ENCODE data around the gene SLC22A31. TPM values are rescaled to one million over a fixed set of nuclear protein-coding genes. Genes with fewer than 3 reads are reported as not detected.
"Not testable (repeated sequence)": the region's sequence is repeated elsewhere in the genome, so short reads cannot be mapped to it uniquely, and the experiment has no call there.

Gene SLC22A31
- total RNA-seq, 3 donors from 2014 or later (not counting 1 experiment from before 2014, with no cell fraction given) = 0.75 TPM; not detected in 2

DNA sequence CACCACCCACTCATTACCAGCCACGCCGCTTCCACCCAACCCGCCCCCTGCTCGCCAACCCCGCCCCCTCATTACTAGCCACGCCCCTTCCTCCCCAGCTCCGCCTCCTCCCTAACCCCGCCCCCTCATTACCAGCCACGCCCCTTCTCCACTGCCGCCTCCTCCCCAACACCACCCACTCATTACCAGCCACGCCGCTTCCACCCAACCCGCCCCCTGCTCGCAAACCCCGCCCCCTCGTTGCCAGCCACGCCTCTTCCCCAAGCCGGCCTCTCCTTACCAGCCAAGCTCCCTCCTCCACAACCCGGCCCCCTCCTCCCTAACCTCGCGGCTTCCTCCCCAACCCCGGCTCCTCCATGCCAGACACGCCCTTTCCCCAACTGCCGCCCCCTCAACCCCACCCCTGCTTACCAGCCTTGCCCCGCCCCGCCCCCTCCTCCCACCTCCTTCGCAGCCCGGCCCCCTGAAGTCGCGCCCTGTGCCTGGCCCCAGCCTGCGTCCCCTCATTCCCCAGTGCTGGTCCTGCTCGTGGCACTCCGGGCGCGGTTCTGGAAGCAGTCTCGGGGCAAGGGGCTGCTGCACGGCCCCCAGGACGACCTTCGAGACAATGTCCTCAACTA lies 7.3 kb downstream of the SLC22A31 start:
- no peak overlapping the region for H3K27ac ChIP-seq (ENCODE audit: low read length)
- peaks cover 10% of the 10 kb centered on the region for H3K4me1 ChIP-seq (ENCODE audit: control insufficient read depth, insufficient read depth, low read length)
- H3K36me3 ChIP-seq (ENCODE audit: control insufficient read depth, insufficient read depth, low read length) = no peaks in the 10 kb centered on the region
- H3K4me1 Mint-ChIP-seq = peaks cover 0 to 6% of the 10 kb centered on the region in 2 donors
- peak in 1 of 3 donors; percentile 57 for ATAC-seq
- no peak for DNase-seq
- H3K27me3 ChIP-seq (ENCODE audit: control insufficient read depth, insufficient read depth, low read length) = no peaks in the 10 kb centered on the region
- H3K27me3 Mint-ChIP-seq (ENCODE audit: low read depth in 2 of 2) = no peaks in the 10 kb centered on the region
- no peak overlapping the region for H3K4me3 ChIP-seq (ENCODE audit: low read length)
- H3K27ac Mint-ChIP-seq = peak overlapping the region in 1 of 2 donors; percentile 47
- peak overlapping the region; percentile 37 for H3K4me3 Mint-ChIP-seq
- no peaks in the 10 kb centered on the region for H3K9me3 ChIP-seq (ENCODE audit: control insufficient read depth, insufficient read depth, low read length)
- TF ChIP-seq, protein P1, sequence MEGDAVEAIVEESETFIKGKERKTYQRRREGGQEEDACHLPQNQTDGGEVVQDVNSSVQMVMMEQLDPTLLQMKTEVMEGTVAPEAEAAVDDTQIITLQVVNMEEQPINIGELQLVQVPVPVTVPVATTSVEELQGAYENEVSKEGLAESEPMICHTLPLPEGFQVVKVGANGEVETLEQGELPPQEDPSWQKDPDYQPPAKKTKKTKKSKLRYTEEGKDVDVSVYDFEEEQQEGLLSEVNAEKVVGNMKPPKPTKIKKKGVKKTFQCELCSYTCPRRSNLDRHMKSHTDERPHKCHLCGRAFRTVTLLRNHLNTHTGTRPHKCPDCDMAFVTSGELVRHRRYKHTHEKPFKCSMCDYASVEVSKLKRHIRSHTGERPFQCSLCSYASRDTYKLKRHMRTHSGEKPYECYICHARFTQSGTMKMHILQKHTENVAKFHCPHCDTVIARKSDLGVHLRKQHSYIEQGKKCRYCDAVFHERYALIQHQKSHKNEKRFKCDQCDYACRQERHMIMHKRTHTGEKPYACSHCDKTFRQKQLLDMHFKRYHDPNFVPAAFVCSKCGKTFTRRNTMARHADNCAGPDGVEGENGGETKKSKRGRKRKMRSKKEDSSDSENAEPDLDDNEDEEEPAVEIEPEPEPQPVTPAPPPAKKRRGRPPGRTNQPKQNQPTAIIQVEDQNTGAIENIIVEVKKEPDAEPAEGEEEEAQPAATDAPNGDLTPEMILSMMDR (IDR thresholded peaks at IDR 0.05) = no peak
- intact Hi-C loops (cut with micrococcal nuclease) = loop anchor here (2.0 kb wide), 1 partner anchor 22 kb away; the partner anchor contains the start of gene CDH15
- WGBS (ENCODE audit: insufficient coverage) = 33% methylated on average over 31 of the region's 39 CpGs
- H3K9me3 Mint-ChIP-seq = no peaks in the 10 kb centered on the region
- no peaks in the 10 kb centered on the region for H3K36me3 Mint-ChIP-seq

DNA sequence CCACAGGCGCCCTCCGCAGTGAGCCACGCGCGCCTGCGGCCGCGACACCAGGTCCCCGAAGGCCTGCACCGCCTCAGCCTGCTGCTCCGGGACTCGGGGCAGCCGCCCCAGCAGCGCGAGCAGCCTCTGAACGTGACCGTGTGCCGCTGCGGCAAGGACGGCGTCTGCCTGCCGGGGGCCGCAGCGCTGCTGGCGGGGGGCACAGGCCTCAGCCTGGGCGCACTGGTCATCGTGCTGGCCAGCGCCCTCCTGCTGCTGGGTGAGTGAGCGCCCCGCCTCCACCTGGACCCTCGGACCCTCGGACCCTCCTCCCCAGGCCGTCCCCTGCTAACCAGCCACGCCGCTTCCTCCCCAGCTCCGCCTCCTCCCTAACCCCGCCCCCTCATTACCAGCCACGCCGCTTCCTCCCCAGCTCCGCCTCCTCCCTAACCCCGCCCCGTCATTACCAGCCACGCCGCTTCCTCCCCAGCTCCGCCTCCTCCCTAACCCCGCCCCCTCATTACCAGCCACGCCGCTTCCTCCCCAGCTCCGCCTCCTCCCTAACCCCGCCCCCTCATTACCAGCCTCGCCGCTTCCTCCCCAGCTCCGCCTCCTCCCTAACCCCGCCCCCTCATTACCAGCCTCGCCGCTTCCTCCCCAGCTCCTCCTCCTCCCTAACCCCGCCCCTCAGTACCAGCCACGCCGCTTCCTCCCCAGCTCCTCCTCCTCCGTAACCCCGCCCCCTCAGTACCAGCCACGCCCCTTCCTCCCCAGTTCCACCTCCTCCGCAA lies 8.0 kb downstream of the SLC22A31 start:
- H3K36me3 Mint-ChIP-seq; H3K27me3 ChIP-seq (ENCODE audit: control insufficient read depth, insufficient read depth, low read length); H3K4me1 Mint-ChIP-seq; H3K27ac ChIP-seq (ENCODE audit: low read length); H3K36me3 ChIP-seq (ENCODE audit: control insufficient read depth, insufficient read depth, low read length); H3K27me3 Mint-ChIP-seq (ENCODE audit: low read depth in 2 of 2); H3K4me3 ChIP-seq (ENCODE audit: low read length); H3K9me3 Mint-ChIP-seq; H3K9me3 ChIP-seq (ENCODE audit: control insufficient read depth, insufficient read depth, low read length): not testable (repeated sequence)
- H3K27ac Mint-ChIP-seq = peak overlapping the region in 1 of 2 donors; percentile 47
- ATAC-seq (peak; percentile 76 to 89 (median 84)), DNase-seq (peak; percentile 69 to 89)
- intact Hi-C loops (cut with micrococcal nuclease) = loop anchor here (2.0 kb wide), 1 partner anchor 22 kb away; the partner anchor contains the start of gene CDH15
- peak overlapping the region; percentile 37 for H3K4me3 Mint-ChIP-seq
- 19% methylated on average over 61 of the region's 63 CpGs for WGBS (ENCODE audit: insufficient coverage)
- H3K4me1 ChIP-seq (ENCODE audit: control insufficient read depth, insufficient read depth, low read length) = peaks cover 10% of the 10 kb centered on the region

DNA sequence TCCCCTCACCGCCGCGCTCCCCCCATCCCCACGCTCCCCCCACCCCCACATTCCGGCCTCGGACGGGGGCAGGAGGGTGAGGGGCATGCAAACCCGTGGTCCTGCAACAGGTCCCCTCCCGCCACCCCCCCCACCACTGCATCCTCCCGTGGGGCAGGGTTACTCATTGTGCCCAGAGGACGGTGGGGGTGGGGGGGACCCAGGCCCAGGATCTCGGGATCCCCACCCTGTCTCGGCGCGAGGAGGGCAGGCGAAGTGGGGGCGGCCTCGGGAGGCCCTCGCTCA lies 8.5 kb downstream of the SLC22A31 start:
- H3K36me3 ChIP-seq (ENCODE audit: control insufficient read depth, insufficient read depth, low read length) = no peaks in the 10 kb centered on the region
- ATAC-seq = no peak
- no peaks in the 10 kb centered on the region for H3K27me3 ChIP-seq (ENCODE audit: control insufficient read depth, insufficient read depth, low read length)
- H3K4me3 Mint-ChIP-seq = no peak overlapping the region
- no peaks in the 10 kb centered on the region for H3K36me3 Mint-ChIP-seq
- 5% methylated on average over 13 of the region's 19 CpGs for WGBS (ENCODE audit: insufficient coverage)
- no peak for DNase-seq
- no peaks in the 10 kb centered on the region for H3K27me3 Mint-ChIP-seq (ENCODE audit: low read depth in 2 of 2)
- peaks cover 10% of the 10 kb centered on the region for H3K4me1 ChIP-seq (ENCODE audit: control insufficient read depth, insufficient read depth, low read length)
- H3K4me3 ChIP-seq (ENCODE audit: low read length) = no peak overlapping the region
- no peaks in the 10 kb centered on the region for H3K9me3 Mint-ChIP-seq
- intact Hi-C loops (cut with micrococcal nuclease) = loop anchor here (2.0 kb wide), 1 partner anchor 21 kb away; the partner anchor contains the start of gene CDH15
- TF ChIP-seq, protein P1 (IDR thresholded peaks at IDR 0.05) = no peak
- H3K27ac Mint-ChIP-seq = no peak overlapping the region
- H3K4me1 Mint-ChIP-seq = peaks cover 0 to 11% of the 10 kb centered on the region in 2 donors
- no peaks in the 10 kb centered on the region for H3K9me3 ChIP-seq (ENCODE audit: control insufficient read depth, insufficient read depth, low read length)
- H3K27ac ChIP-seq (ENCODE audit: low read length) = no peak overlapping the region

DNA sequence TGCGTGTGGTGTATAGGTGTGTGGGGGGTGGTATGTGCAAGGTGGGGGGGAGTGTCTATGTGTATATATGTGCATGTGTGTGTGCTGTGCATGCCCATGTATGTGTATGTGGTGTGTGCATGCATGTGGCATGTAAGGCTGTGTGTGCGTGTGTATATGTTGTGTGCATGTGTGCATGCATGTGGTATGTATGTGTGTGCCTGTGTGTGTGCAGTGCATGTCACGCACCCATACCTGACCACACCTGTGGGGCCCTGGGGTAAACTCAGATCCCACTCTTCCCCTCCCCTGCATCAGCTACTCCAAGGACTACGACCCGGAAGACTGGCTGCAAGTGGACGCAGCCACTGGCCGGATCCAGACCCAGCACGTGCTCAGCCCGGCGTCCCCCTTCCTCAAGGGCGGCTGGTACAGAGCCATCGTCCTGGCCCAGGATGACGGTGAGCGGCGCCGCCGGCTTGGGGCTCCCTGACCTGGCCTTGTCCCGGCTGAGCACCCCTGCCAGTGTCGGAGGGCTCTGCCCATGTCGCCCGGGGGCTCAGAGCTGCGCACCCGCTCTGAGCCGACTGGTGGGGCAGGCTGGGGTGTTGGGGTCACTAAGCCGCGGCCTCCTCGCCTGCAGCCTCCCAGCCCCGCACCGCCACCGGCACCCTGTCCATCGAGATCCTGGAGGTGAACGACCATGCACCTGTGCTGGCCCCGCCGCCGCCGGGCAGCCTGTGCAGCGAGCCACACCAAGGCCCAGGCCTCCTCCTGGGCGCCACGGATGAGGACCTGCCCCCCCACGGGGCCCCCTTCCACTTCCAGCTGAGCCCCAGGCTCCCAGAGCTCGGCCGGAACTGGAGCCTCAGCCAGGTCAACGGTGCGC lies 9.1 kb downstream of the SLC22A31 start:
- intact Hi-C loops (cut with micrococcal nuclease) = no loop called here
- peaks cover 10% of the 10 kb centered on the region for H3K4me1 ChIP-seq (ENCODE audit: control insufficient read depth, insufficient read depth, low read length)
- Mint-ChIP-seq H3K27me3 (ENCODE audit: low read depth in 2 of 2) (no peaks in the 10 kb centered on the region), H3K4me3 (peak overlapping the region; percentile 9), H3K36me3 (no peaks in the 10 kb centered on the region), H3K27ac (no peak overlapping the region), H3K9me3 (no peaks in the 10 kb centered on the region), H3K4me1 (peaks cover 0 to 11% of the 10 kb centered on the region in 2 donors)
- no peaks in the 10 kb centered on the region for H3K36me3 ChIP-seq (ENCODE audit: control insufficient read depth, insufficient read depth, low read length)
- TF ChIP-seq, protein P1 (IDR thresholded peaks at IDR 0.05) = no peak
- no peaks in the 10 kb centered on the region for H3K27me3 ChIP-seq (ENCODE audit: control insufficient read depth, insufficient read depth, low read length)
- DNase-seq (peak in 1 of 2 donors; percentile 36), ATAC-seq (no peak)
- whole genome bisulfite sequencing (ENCODE audit: insufficient coverage) = 76% methylated on average over 44 of the region's 44 CpGs
- H3K4me3 ChIP-seq (ENCODE audit: low read length) = no peak overlapping the region
- no peaks in the 10 kb centered on the region for H3K9me3 ChIP-seq (ENCODE audit: control insufficient read depth, insufficient read depth, low read length)
- H3K27ac ChIP-seq (ENCODE audit: low read length) = no peak overlapping the region
